Karpas-422 (cell line): ENCODE results near the gene SH3RF1. TPM values are rescaled to one million over a fixed set of nuclear protein-coding genes. Genes with fewer than 3 reads are reported as not detected.

Experiments used
- DNase-seq: peaks from one replicate; pipeline ENCODE4 v3.0.0-alpha.2; 2015
- H2AFZ ChIP-seq: fragments of 200-600 bp; sonication (generic); 2 replicates; pipeline ENCODE4 v1.6.1; 2014; ENCODE audit warnings: antibody characterized with exemption, low read length, mixed read lengths
- H3K27ac ChIP-seq: fragments of 200-600 bp; sonication (generic); 2 replicates; pipeline ENCODE4 v1.5.1; 2014; ENCODE audit warnings: mild to moderate bottlenecking, low read length, moderate library complexity
- H3K27me3 ChIP-seq: fragments of 200-600 bp; sonication (generic); 2 replicates; pipeline ENCODE4 v1.6.1; 2014; ENCODE audit warnings: low read length, mixed read lengths
- H3K36me3 ChIP-seq: fragments of 200-600 bp; sonication (generic); 2 replicates; pipeline ENCODE4 v1.6.1; 2014; ENCODE audit warnings: low read length, mixed read lengths; ENCODE audit not compliant: insufficient read depth
- H3K4me1 ChIP-seq: fragments of 200-600 bp; sonication (generic); 2 replicates; pipeline ENCODE4 v1.6.1; 2014; ENCODE audit warnings: mild to moderate bottlenecking, low read length, mixed read lengths
- H3K4me2 ChIP-seq: fragments of 200-600 bp; sonication (generic); 2 replicates; pipeline ENCODE4 v1.6.1; 2014; ENCODE audit warnings: low read length, low read depth, mild to moderate bottlenecking; ENCODE audit not compliant: poor library complexity, severe bottlenecking
- H3K4me3 ChIP-seq: fragments of 200-600 bp; sonication (generic); 2 replicates; pipeline ENCODE4 v1.5.1; 2014; ENCODE audit warnings: mild to moderate bottlenecking, antibody characterized with exemption, low read length, mixed read lengths
- H3K79me2 ChIP-seq: fragments of 200-600 bp; sonication (generic); 2 replicates; pipeline ENCODE4 v1.6.1; 2014; ENCODE audit warnings: mild to moderate bottlenecking, low read length, mixed read lengths
- H3K9ac ChIP-seq: fragments of 200-600 bp; sonication (generic); 2 replicates; pipeline ENCODE4 v1.6.0; 2014; ENCODE audit warnings: low read length
- H3K9me2 ChIP-seq: fragments of 200-600 bp; sonication (generic), shearing (Covaris generic); replicated peaks from 2 replicates; pipeline ENCODE4 v1.6.0; 2014; ENCODE audit warnings: mild to moderate bottlenecking, low read length, moderate library complexity; ENCODE audit not compliant: insufficient read depth
- H3K9me3 ChIP-seq: fragments of 300-700, 200-600 bp; sonication (generic); 2 replicates; pipeline ENCODE4 v1.6.1; 2014; ENCODE audit warnings: low read length, mixed read lengths
- H4K20me1 ChIP-seq: fragments of 200-600 bp; sonication (generic); 2 replicates; pipeline ENCODE4 v1.6.1; 2014; ENCODE audit warnings: mild to moderate bottlenecking, antibody characterized with exemption, low read length, low read depth; ENCODE audit not compliant: insufficient read depth
- total RNA-seq: library from RNA; depleted of rRNA; stranded (reverse); fragments of >200 nt; shearing (Covaris generic); gene quantifications from 2 replicates; pipeline ENCODE4 v1.2.3, GENCODE V29; 2014; ENCODE audit warnings: low replicate concordance

Gene SH3RF1
- total RNA-seq, 1 experiment from 2014 or later, result not detected

GRCh38 chr4:169071747-169072146 is 199.0 kb downstream of the SH3RF1 start:
- Histone ChIP-seq H3K9me2 (no peaks in the 10 kb centered on the region), H3K9me3 (no peaks in the 10 kb centered on the region), H3K4me1 (no peaks in the 10 kb centered on the region), H3K9ac (no peak overlapping the region), H3K27me3 (no peaks in the 10 kb centered on the region), H3K4me3 (no peak overlapping the region), H3K27ac (no peak overlapping the region), H3K36me3 (no peaks in the 10 kb centered on the region), H3K4me2 (no peak overlapping the region), H4K20me1 (no peaks in the 10 kb centered on the region), H3K79me2 (no peaks in the 10 kb centered on the region), H2AFZ (no peak overlapping the region)
- DNase-seq, result no peak

GRCh38 chr4:169070895-169071218 is 199.9 kb downstream of the SH3RF1 start:
- H2AFZ ChIP-seq, result no peak overlapping the region
- no peaks in the 10 kb centered on the region for H3K27me3 ChIP-seq
- H3K4me2 ChIP-seq, result no peak overlapping the region
- no peak overlapping the region for H3K4me3 ChIP-seq
- no peaks in the 10 kb centered on the region for H3K79me2 ChIP-seq
- no peaks in the 10 kb centered on the region for H3K4me1 ChIP-seq
- H3K36me3 ChIP-seq, result no peaks in the 10 kb centered on the region
- DNase-seq, result no peak
- H3K9ac ChIP-seq, result no peak overlapping the region
- H3K9me2 ChIP-seq, result no peaks in the 10 kb centered on the region
- H3K9me3 ChIP-seq, result no peaks in the 10 kb centered on the region
- H4K20me1 ChIP-seq, result no peaks in the 10 kb centered on the region
- H3K27ac ChIP-seq, result no peak overlapping the region

DNA sequence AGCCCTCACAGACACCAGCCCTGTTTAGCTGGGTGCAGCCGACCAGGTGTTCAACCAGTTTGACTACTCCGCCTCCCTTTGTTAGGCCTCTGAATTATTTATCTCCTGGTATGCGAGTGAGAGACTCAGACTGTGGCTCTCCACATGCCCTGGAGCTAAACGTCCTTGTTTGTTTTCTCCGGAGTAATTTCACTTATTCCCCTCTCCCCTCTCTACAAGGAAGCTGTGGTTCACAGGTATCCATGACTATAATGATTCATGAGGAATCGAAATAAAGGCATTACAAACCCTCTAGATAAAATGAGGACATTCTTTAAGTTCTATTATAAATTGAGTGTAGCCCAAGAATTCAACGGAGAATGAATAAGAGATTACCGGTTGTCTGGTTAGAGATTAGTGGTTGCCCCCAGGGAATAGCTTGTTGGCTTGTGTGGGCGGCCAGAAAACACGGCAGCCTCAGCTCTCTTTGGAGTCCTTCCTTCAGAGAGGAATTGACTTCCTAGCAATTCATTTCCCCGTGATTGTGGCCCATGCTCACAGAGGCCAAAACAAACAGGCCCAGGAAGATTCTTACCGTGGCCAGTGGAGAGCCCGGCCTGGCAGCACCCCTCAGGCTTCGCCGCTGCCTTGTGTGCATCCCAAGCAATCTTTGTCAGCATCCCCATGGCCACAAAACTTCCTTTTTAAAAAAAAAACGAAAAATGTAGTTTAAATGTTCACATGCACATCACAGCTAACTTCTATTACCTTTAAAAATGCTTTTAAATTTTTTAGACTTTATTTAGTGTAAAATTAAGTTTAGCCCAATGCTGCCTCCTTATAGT is 200.5 kb downstream of the SH3RF1 start:
- Histone ChIP-seq H4K20me1 (no peaks in the 10 kb centered on the region), H3K79me2 (no peaks in the 10 kb centered on the region), H3K27ac (no peak overlapping the region), H3K4me1 (no peaks in the 10 kb centered on the region), H3K27me3 (no peaks in the 10 kb centered on the region), H3K9ac (no peak overlapping the region), H3K4me3 (no peak overlapping the region), H3K36me3 (no peaks in the 10 kb centered on the region), H2AFZ (no peak overlapping the region), H3K4me2 (no peak overlapping the region), H3K9me3 (no peaks in the 10 kb centered on the region), H3K9me2 (no peaks in the 10 kb centered on the region)
- no peak for DNase-seq

DNA sequence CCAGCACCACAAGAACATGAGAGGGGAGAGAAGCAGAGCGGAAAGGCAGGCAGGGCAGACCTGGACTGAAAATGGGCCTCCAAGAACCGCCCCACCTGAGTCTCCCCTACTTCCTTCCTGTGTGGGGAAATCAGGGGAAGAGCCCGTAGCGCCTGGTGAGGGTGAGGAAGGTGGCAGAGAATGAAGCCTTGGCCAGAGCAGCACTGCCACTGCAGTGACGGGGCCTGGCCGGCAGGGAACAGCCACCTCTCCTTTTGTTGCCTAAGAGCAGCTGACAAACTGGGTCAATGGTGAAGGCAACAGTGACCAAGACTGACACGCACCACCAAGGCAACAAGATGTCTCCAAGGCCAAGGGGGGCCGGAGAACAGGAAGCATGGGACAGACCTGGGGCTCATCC is 202.3 kb downstream of the SH3RF1 start:
- Histone ChIP-seq H3K9ac (no peak overlapping the region), H3K27me3 (no peaks in the 10 kb centered on the region), H2AFZ (no peak overlapping the region)

GRCh38 chr4:169066934-169067333 is 203.8 kb downstream of the SH3RF1 start:
- Histone ChIP-seq H3K36me3 (no peaks in the 10 kb centered on the region), H2AFZ (no peak overlapping the region), H3K4me3 (no peak overlapping the region), H3K9me3 (no peaks in the 10 kb centered on the region), H3K4me1 (no peaks in the 10 kb centered on the region), H3K9ac (no peak overlapping the region), H3K4me2 (no peak overlapping the region), H3K79me2 (no peaks in the 10 kb centered on the region), H3K27me3 (no peaks in the 10 kb centered on the region), H3K27ac (no peak overlapping the region), H4K20me1 (no peaks in the 10 kb centered on the region), H3K9me2 (no peaks in the 10 kb centered on the region)
- no peak for DNase-seq

More for the DNA sequence above, 202.3 kb downstream of the SH3RF1 start:
- Histone ChIP-seq H4K20me1 (no peaks in the 10 kb centered on the region), H3K4me2 (no peak overlapping the region), H3K9me2 (no peaks in the 10 kb centered on the region), H3K4me3 (no peak overlapping the region), H3K79me2 (no peaks in the 10 kb centered on the region), H3K9me3 (no peaks in the 10 kb centered on the region), H3K4me1 (no peaks in the 10 kb centered on the region), H3K27ac (no peak overlapping the region), H3K36me3 (no peaks in the 10 kb centered on the region)
- DNase-seq, result no peak

DNA sequence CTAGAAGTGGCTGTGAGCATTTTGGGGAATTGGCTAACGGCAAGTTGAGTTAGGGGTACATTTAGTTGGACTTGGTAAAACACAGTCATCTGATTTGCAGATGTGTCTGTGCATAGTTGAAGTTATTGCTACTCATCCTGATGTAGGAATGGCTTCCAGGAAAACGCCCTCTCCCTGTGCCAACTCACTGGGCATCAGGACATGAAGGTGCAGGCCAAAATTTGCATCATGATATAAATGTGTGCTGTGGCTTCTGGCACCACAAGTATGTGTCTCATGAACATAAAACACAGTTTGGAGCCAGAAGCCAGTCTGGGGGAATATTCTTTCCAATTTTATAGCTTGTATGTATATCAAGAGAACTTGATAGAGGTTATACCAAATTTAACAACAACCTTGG is 206.5 kb downstream of the SH3RF1 start:
- DNase-seq, result no peak
- no peaks in the 10 kb centered on the region for H3K79me2 ChIP-seq
- H3K9me2 ChIP-seq, result no peaks in the 10 kb centered on the region
- H3K27ac ChIP-seq, result no peak overlapping the region
- H3K9ac ChIP-seq, result no peak overlapping the region
- H4K20me1 ChIP-seq, result no peaks in the 10 kb centered on the region
- H3K36me3 ChIP-seq, result no peaks in the 10 kb centered on the region
- H3K4me1 ChIP-seq, result no peaks in the 10 kb centered on the region
- H3K4me2 ChIP-seq, result no peak overlapping the region
- no peak overlapping the region for H2AFZ ChIP-seq
- no peak overlapping the region for H3K4me3 ChIP-seq
- no peaks in the 10 kb centered on the region for H3K27me3 ChIP-seq
- H3K9me3 ChIP-seq, result no peaks in the 10 kb centered on the region

DNA sequence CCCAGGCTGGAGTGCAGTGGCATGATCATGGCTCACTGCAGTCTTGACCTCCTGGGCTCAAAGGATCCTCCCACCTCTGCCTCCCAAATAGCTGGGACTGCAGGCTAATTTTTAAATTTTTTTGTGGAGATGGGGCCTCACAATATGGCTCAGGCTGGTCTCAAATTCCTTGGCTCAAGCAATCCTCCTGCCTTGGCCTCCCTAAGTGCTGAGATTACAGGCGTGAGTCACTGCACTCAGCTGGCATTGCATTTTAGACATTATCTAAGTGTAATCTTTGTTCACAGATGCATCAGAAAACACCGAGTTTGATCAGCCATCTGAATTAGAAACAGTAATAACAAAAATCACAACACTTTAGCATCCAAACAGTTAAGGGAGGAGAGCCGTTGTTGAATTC is 207.3 kb downstream of the SH3RF1 start:
- Histone ChIP-seq H3K27ac (no peak overlapping the region), H3K4me3 (no peak overlapping the region), H3K4me1 (no peaks in the 10 kb centered on the region), H4K20me1 (no peaks in the 10 kb centered on the region), H3K9ac (no peak overlapping the region), H3K9me3 (no peaks in the 10 kb centered on the region), H3K36me3 (no peaks in the 10 kb centered on the region), H3K79me2 (no peaks in the 10 kb centered on the region), H3K27me3 (no peaks in the 10 kb centered on the region), H3K4me2 (no peak overlapping the region), H3K9me2 (no peaks in the 10 kb centered on the region), H2AFZ (no peak overlapping the region)
- no peak for DNase-seq

- Histone ChIP-seq H3K4me3 (no peak overlapping the region), H3K27me3 (no peaks in the 10 kb centered on the region), H3K79me2 (no peaks in the 10 kb centered on the region), H2AFZ (no peak overlapping the region), H3K9ac (no peak overlapping the region), H3K36me3 (no peaks in the 10 kb centered on the region), H3K27ac (no peak overlapping the region), H3K9me2 (no peaks in the 10 kb centered on the region), H3K9me3 (no peaks in the 10 kb centered on the region), H3K4me2 (no peak overlapping the region), H4K20me1 (no peaks in the 10 kb centered on the region), H3K4me1 (no peaks in the 10 kb centered on the region)
- DNase-seq, result no peak
Observed at GRCh38 chr4:169062897-169063244, 207.9 kb downstream of the SH3RF1 start.
